Measurements from ENCODE around the gene FHL3. TPM values are rescaled to one million over a fixed set of nuclear protein-coding genes. Genes with fewer than 3 reads are reported as not detected.

FHL3 gene
- total and polyA plus RNA-seq, 9 of the 15 experiments (the other 6 are each of a cell fraction or from before 2014, with no cell fraction given): 6.1 to 144 (median 34.1) TPM

DNA sequence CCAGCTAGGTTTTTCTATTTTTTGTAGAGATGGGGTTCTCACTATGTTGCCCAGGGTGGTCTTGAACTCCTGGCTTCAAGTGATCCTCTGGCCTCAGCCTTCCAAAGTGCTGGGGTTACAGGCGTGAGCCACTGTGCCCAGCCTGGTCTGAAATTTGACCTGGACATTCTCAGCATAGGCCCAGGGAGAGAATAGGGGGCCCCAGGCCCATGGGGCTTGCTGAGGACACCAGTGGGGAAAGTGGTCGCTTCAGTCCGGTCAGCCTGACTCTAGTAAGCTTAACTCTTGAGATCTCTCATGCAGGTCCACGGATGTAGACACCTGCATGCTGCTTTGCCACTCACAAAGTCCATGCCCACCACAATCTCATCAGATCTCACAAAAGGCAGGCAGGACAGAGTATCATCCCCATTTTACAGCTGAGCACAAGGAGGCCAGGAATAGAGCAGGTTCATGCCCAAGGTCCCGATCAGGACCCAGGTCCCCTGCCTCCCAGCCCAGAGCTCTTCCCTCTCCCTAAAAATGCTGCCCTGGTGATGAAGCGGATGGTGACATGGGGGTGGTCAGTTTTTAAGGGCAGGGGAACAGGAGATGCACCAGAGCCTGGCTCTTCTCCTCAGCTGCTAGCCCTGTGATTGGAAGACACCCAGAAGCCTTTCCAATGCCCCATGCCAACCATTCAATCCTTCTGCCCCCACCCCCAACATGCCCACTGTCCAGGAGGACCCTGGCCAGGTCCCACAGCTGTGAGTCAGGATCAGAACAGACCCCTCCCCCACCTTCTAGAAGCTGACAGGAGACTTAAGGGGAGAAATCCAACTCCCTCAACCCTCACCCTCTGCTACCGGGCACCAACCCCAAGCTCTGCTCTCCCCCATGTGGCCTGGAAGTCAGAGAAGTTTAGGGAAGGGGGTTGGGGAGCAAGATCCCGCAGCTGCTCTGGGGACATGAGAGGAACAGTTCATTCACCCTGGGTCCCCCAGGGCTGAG is 1.8 kb downstream of the FHL3 start (continued):
- no peak for TF ChIP-seq EZH2 (IDR thresholded peaks at IDR 0.05; ENCODE audit: borderline replicate concordance, low read depth, low read length)
- TF ChIP-seq UBTF (IDR thresholded peaks at IDR 0.05; ENCODE audit: borderline replicate concordance in 1 of 2, low read depth in 2 of 2, low read length in 2 of 2): no peak
- TF ChIP-seq NR3C1 (CRISPR knock-in tag; IDR thresholded peaks at IDR 0.05): no peak
- TF ChIP-seq, protein P1, sequence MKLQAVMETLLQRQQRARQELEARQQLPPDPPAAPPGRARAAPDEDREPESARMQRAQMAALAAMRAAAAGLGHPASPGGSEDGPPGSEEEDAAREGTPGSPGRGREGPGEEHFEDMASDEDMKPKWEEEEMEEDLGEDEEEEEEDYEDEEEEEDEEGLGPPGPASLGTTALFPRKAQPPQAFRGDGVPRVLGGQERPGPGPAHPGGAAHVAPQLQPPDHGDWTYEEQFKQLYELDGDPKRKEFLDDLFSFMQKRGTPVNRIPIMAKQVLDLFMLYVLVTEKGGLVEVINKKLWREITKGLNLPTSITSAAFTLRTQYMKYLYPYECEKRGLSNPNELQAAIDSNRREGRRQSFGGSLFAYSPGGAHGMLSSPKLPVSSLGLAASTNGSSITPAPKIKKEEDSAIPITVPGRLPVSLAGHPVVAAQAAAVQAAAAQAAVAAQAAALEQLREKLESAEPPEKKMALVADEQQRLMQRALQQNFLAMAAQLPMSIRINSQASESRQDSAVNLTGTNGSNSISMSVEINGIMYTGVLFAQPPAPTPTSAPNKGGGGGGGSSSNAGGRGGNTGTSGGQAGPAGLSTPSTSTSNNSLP (IDR thresholded peaks at IDR 0.05; ENCODE audit: borderline replicate concordance, low read depth, low read length): no peak
- TF ChIP-seq SETDB1 (IDR thresholded peaks at IDR 0.05; ENCODE audit: low read length): no peak
- TF ChIP-seq DPF2 (IDR thresholded peaks at IDR 0.05): no peak
- 0 out of 2 replicates have a peak, but pooled peaks have one; percentile 79 for TF ChIP-seq NR1H2 (CRISPR knock-in tag; IDR thresholded peaks at IDR 0.05)
- TF ChIP-seq SMARCB1 (IDR thresholded peaks at IDR 0.05; ENCODE audit: insufficient read length, low read depth): no peak
- TF ChIP-seq ZNF785 (CRISPR knock-in tag; IDR thresholded peaks at IDR 0.05): no peak
- peak; percentile 84 for TF ChIP-seq RBM25 (IDR thresholded peaks at IDR 0.05; ENCODE audit: low read depth, low read length, severe bottlenecking)
- TF ChIP-seq RFX5 (IDR thresholded peaks at IDR 0.05; ENCODE audit: low read depth, low read length): no peak
- no peak for TF ChIP-seq E2F8 (IDR thresholded peaks at IDR 0.05; ENCODE audit: low read depth, partially characterized antibody)
- no peak for TF ChIP-seq ZNF592 (IDR thresholded peaks at IDR 0.05)
